Neuronal stem cell (in vitro differentiated cells): ENCODE results near the gene CALML5.

Experiments
- DNase-seq: peaks from one replicate; pipeline ENCODE4 v3.0.0-alpha.2; 2013; ENCODE audit warnings: low spot score
- H2AFZ ChIP-seq: one replicate; pipeline ENCODE4 v1.6.1; 2013; ENCODE audit warnings: mild to moderate bottlenecking, low read length, inconsistent platforms
- H2AK5ac ChIP-seq: 2 replicates; pipeline ENCODE4 v1.6.1; 2013; ENCODE audit warnings: low read depth, mild to moderate bottlenecking, inconsistent platforms, low read length, moderate library complexity, mixed read lengths
- H2BK120ac ChIP-seq: 2 replicates; pipeline ENCODE4 v1.6.1; 2013; ENCODE audit warnings: low read depth, mild to moderate bottlenecking, inconsistent platforms, low read length, moderate library complexity, mixed read lengths
- H2BK12ac ChIP-seq: one replicate; pipeline ENCODE4 v1.6.1; 2013; ENCODE audit warnings: low read length, inconsistent platforms
- H2BK15ac ChIP-seq: 2 replicates; pipeline ENCODE4 v1.6.1; 2013; ENCODE audit warnings: mild to moderate bottlenecking, low read length, inconsistent platforms, mixed read lengths
- H2BK5ac ChIP-seq: one replicate; pipeline ENCODE4 v1.6.1; 2013; ENCODE audit warnings: inconsistent platforms, mild to moderate bottlenecking, low read length, moderate library complexity
- H3K14ac ChIP-seq: one replicate; pipeline ENCODE4 v1.6.1; 2013; ENCODE audit warnings: low read length, inconsistent platforms
- H3K18ac ChIP-seq: 2 replicates; pipeline ENCODE4 v1.6.1; 2013; ENCODE audit warnings: low read length, inconsistent platforms
- H3K23ac ChIP-seq: 2 replicates; pipeline ENCODE4 v1.6.1; 2013; ENCODE audit warnings: low read depth, mild to moderate bottlenecking, mixed read lengths, low read length, inconsistent platforms; ENCODE audit not compliant: poor library complexity
- H3K27ac ChIP-seq: replicated peaks from 3 replicates; pipeline ENCODE4 v1.5.1; 2013; ENCODE audit warnings: low read length, inconsistent platforms
- H3K27me3 ChIP-seq, 3 experiments: 2 replicates each; pipeline ENCODE4 v1.6.1; 2013; ENCODE audit warnings: low read length in 3 of 3, mild to moderate bottlenecking in 2 of 3, inconsistent platforms in 1 of 3, low read depth in 1 of 3, mixed read lengths in 1 of 3, moderate library complexity in 1 of 3; ENCODE audit not compliant: control insufficient read depth in 3 of 3, insufficient read depth in 3 of 3
- H3K36me3 ChIP-seq, 2 donors: replicated peaks in 1 of 2; 2 replicates each; pipeline ENCODE4 v1.6.1; 2013; ENCODE audit warnings: low read length in 2 of 2; ENCODE audit not compliant: control insufficient read depth in 2 of 2, insufficient read depth in 2 of 2
- H3K4ac ChIP-seq: 2 replicates; pipeline ENCODE4 v1.6.1; 2013; ENCODE audit warnings: inconsistent platforms, mild to moderate bottlenecking, low read length, moderate library complexity
- H3K4me1 ChIP-seq, 2 donors: 1 replicate in 1 of 2; 2 replicates in 1 of 2; pipeline ENCODE4 v1.6.1; 2013; ENCODE audit warnings: low read length in 2 of 2, low read depth in 1 of 2; ENCODE audit not compliant: control insufficient read depth in 2 of 2, insufficient read depth in 1 of 2
- H3K4me2 ChIP-seq: one replicate; pipeline ENCODE4 v1.6.1; 2013; ENCODE audit warnings: mild to moderate bottlenecking, low read length, inconsistent platforms; ENCODE audit not compliant: insufficient read depth, poor library complexity, severe bottlenecking
- H3K4me3 ChIP-seq, 2 donors: 2 replicates each; pipeline ENCODE4 v1.5.1; 2013; ENCODE audit warnings: low read length in 2 of 2, mild to moderate bottlenecking in 2 of 2, inconsistent platforms in 1 of 2, moderate library complexity in 1 of 2
- H3K79me1 ChIP-seq: one replicate; pipeline ENCODE4 v1.6.1; 2013; ENCODE audit warnings: low read depth, mild to moderate bottlenecking, inconsistent platforms, low read length, moderate library complexity
- H3K9ac ChIP-seq: one replicate; pipeline ENCODE4 v1.6.1; 2013; ENCODE audit warnings: mild to moderate bottlenecking, low read depth, low read length, inconsistent platforms; ENCODE audit not compliant: poor library complexity
- H3K9me3 ChIP-seq, 2 donors: replicated peaks in 1 of 2; 2 replicates each; pipeline versions ENCODE3 to v1.6.1; 2013; ENCODE audit warnings: low read length in 2 of 2, mild to moderate bottlenecking in 2 of 2, inconsistent platforms in 1 of 2, low read depth in 1 of 2, mixed read lengths in 1 of 2, moderate library complexity in 1 of 2; ENCODE audit not compliant: control insufficient read depth in 2 of 2, insufficient read depth in 1 of 2
- H4K8ac ChIP-seq: one replicate; pipeline ENCODE4 v1.6.1; 2013; ENCODE audit warnings: low read depth, mild to moderate bottlenecking, inconsistent platforms, low read length, moderate library complexity
- H4K91ac ChIP-seq: one replicate; pipeline ENCODE4 v1.6.1; 2013; ENCODE audit warnings: low read length, low read depth, mild to moderate bottlenecking, inconsistent platforms; ENCODE audit not compliant: poor library complexity
- WGBS, 2 donors: extraction: QIAGEN DNeasy Blood & Tissue Kit; methylation state at CpG; one replicate each; pipeline ENCODE4 v1.1.7; 2013; ENCODE audit warnings: missing lambda C conversion rate in 2 of 2, mixed read lengths in 1 of 2; ENCODE audit not compliant: insufficient read length in 2 of 2, insufficient replicate concordance in 1 of 2; ENCODE audit errors: extremely low coverage in 2 of 2; 5-methylcytosine and 5-hydroxymethylcytosine counted together

CALML5 gene

DNA sequence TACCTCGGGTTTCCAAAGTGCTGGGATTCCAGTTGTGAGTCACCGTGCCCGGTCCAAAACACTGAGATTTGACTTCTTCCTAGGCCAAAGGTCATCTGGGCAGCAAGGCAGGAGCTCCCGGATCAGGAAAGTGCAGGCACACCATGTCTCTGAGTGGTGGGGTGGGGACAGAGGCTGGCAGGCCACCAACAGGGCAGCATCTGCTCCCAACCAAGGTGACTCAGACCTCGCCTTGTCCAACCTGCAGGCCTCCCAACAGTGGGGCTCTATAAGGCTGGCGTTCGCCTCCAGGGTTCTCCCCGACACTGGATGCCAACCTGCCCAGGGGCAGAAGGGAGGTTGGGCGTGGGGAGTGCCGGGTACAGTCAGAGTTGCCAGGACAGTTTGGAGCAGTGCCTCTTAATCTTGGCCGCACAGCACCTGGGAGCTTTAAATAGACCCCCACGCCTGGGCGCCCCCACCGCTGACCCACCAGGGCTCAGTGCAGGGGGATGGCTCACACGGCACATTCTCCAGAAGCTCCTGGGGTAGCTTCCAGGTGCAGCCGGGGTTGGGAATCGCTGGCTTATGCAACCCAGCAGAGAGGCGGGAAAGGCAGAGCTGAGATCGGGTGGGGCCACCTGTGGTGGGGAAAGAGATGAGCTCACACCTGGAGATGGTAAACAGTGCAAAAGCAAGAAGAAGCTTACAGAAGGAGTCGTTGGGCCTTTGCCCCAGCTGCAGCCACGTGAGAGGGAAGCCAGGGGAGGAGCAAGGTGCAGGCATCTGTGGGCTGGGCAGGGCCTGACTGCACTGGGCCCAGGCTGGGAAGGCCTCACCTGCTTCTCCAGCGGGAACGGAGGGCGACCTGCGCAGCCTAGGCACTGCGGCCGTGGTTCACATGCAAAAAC lies 10.9 kb downstream of the CALML5 start:
- peaks cover 0 to 51% (median 0%) of the 10 kb centered on the region in 3 experiments for H3K27me3 ChIP-seq
- H2BK120ac ChIP-seq, result peak overlapping the region; percentile 24
- no peak overlapping the region for H3K4me2 ChIP-seq
- H3K9ac ChIP-seq, result no peak overlapping the region
- no peak overlapping the region for H3K23ac ChIP-seq
- H2AFZ ChIP-seq, result no peak overlapping the region
- H3K4ac ChIP-seq, result no peak overlapping the region
- H2BK15ac ChIP-seq, result peak overlapping the region; percentile 19
- H3K79me1 ChIP-seq, result no peaks in the 10 kb centered on the region
- H3K4me3 ChIP-seq, result no peak overlapping the region
- WGBS, 2 donors, result no CpG with 5 or more reads among the region's 27 CpGs
- no peak overlapping the region for H2BK5ac ChIP-seq
- no peak overlapping the region for H3K27ac ChIP-seq
- H3K18ac ChIP-seq, result peak overlapping the region; percentile 52
- H4K8ac ChIP-seq, result peak overlapping the region; percentile 43
- no peak overlapping the region for H4K91ac ChIP-seq
- H3K36me3 ChIP-seq, result no peaks in the 10 kb centered on the region
- peaks cover 0 to 8% of the 10 kb centered on the region in 2 donors for H3K4me1 ChIP-seq
- DNase-seq, result no peak
- H3K14ac ChIP-seq, result no peak overlapping the region
- no peak overlapping the region for H2AK5ac ChIP-seq
- H3K9me3 ChIP-seq, result peaks cover 0 to 8% of the 10 kb centered on the region in 2 donors
- no peak overlapping the region for H2BK12ac ChIP-seq

DNA sequence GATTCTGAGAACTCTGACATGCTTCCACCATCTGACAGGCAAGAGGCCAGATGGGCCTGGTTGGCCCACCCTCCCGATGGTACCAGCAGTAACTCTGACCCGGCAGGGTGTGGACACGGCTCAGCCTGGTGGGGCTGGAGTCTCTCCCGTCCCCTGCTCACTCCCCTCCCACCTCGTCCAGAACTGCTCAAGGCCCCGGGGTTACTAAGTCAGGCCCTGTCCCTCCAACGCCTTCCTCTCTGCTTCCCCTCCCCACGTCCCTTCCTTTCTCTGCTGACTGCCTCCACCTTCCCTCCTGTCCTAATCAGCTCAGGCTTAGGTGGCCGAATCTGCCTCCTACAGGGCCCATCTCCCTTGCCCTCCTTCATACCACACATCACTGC lies 12.5 kb downstream of the CALML5 start:
- no peaks in the 10 kb centered on the region for H3K36me3 ChIP-seq

GRCh38 chr10:5485948-5486852 lies 13.2 kb downstream of the CALML5 start:
- peaks cover 0 to 2% of the 10 kb centered on the region in 2 donors for H3K9me3 ChIP-seq
- H3K4me1 ChIP-seq, result peaks cover 0 to 8% of the 10 kb centered on the region in 2 donors
- no peak overlapping the region for H2BK5ac ChIP-seq
- no peak overlapping the region for H4K91ac ChIP-seq
- H3K4me3 ChIP-seq, result no peak overlapping the region
- no peaks in the 10 kb centered on the region for H3K36me3 ChIP-seq
- peak overlapping the region; percentile 12 for H2BK12ac ChIP-seq
- peak overlapping the region; percentile 48 for H4K8ac ChIP-seq
- peak overlapping the region; percentile 77 for H2BK15ac ChIP-seq
- H2AFZ ChIP-seq, result peak overlapping the region; percentile 29
- H3K4ac ChIP-seq, result no peak overlapping the region
- H3K14ac ChIP-seq, result peak overlapping the region; percentile 66
- peak overlapping the region; percentile 78 for H2AK5ac ChIP-seq
- H2BK120ac ChIP-seq, result no peak overlapping the region
- no CpG with 5 or more reads among the region's 13 CpGs for WGBS, 2 donors
- no peak overlapping the region for H3K27ac ChIP-seq
- H3K79me1 ChIP-seq, result no peaks in the 10 kb centered on the region
- DNase-seq, result no peak
- peak overlapping the region; percentile 90 for H3K23ac ChIP-seq
- no peak overlapping the region for H3K9ac ChIP-seq
- peaks cover 0 to 46% (median 0%) of the 10 kb centered on the region in 3 experiments for H3K27me3 ChIP-seq
- H3K4me2 ChIP-seq, result no peak overlapping the region
- peak overlapping the region; percentile 82 for H3K18ac ChIP-seq

More for the DNA sequence above, 12.5 kb downstream of the CALML5 start:
- no peak overlapping the region for H3K4me2 ChIP-seq
- H3K27ac ChIP-seq, result no peak overlapping the region
- no peak overlapping the region for H3K9ac ChIP-seq
- peak overlapping the region; percentile 29 for H2AFZ ChIP-seq
- DNase-seq, result no peak
- peak overlapping the region; percentile 66 for H3K14ac ChIP-seq
- H4K8ac ChIP-seq, result no peak overlapping the region
- peak overlapping the region; percentile 82 for H3K18ac ChIP-seq
- peak overlapping the region; percentile 78 for H2AK5ac ChIP-seq
- peak overlapping the region; percentile 52 for H2BK15ac ChIP-seq
- H3K4me1 ChIP-seq, result peaks cover 0 to 8% of the 10 kb centered on the region in 2 donors
- H3K23ac ChIP-seq, result peak overlapping the region; percentile 90
- H3K9me3 ChIP-seq, result peaks cover 0 to 4% of the 10 kb centered on the region in 2 donors
- WGBS, 2 donors, result no CpG with 5 or more reads among the region's 9 CpGs
- H3K79me1 ChIP-seq, result no peaks in the 10 kb centered on the region
- no peak overlapping the region for H3K4ac ChIP-seq
- peaks cover 0 to 46% (median 0%) of the 10 kb centered on the region in 3 experiments for H3K27me3 ChIP-seq
- peak overlapping the region; percentile 57 for H4K91ac ChIP-seq
- peak overlapping the region; percentile 12 for H2BK12ac ChIP-seq
- no peak overlapping the region for H2BK120ac ChIP-seq
- no peak overlapping the region for H3K4me3 ChIP-seq
- H2BK5ac ChIP-seq, result peak overlapping the region; percentile 66
